Activated CD4-positive, alpha-beta T cell treated with anti-CD3 and anti-CD28 coated beads, Interleukin-2, amount 50 U/mL, for 1 hour (primary cell): Measurements from ENCODE around the gene SLC13A3.

Experiments
- DNase-seq: peaks from one replicate; pipeline ENCODE4 v3.0.0-alpha.2; 2020

Gene SLC13A3

GRCh38 chr20:46601603-46602122, 49.6 kb downstream of the SLC13A3 start:
- DNase-seq = no peak

GRCh38 chr20:46600286-46600752, 50.9 kb downstream of the SLC13A3 start:
- DNase-seq = no peak

- DNase-seq = no peak
Observed at GRCh38 chr20:46599227-46599987, 51.9 kb downstream of the SLC13A3 start.

- DNase-seq = no peak
Observed at GRCh38 chr20:46595933-46596332, 55.3 kb downstream of the SLC13A3 start.

- DNase-seq = no peak
Observed at GRCh38 chr20:46594725-46595124, 56.5 kb downstream of the SLC13A3 start.

- no peak for DNase-seq
Observed at GRCh38 chr20:46592580-46593362, 58.5 kb downstream of the SLC13A3 start.

- DNase-seq = no peak
Observed at GRCh38 chr20:46590443-46590842, 60.8 kb downstream of the SLC13A3 start.

- DNase-seq = no peak
Observed at GRCh38 chr20:46588532-46589511, 62.4 kb downstream of the SLC13A3 start.

GRCh38 chr20:46587986-46588385, 63.3 kb downstream of the SLC13A3 start:
- DNase-seq = no peak

- no peak for DNase-seq
Observed at GRCh38 chr20:46586724-46587123, 64.5 kb downstream of the SLC13A3 start.

- DNase-seq = no peak
Observed at GRCh38 chr20:46584508-46584907, 66.8 kb downstream of the SLC13A3 start.

- DNase-seq = no peak
Observed at GRCh38 chr20:46583411-46584214, 67.6 kb downstream of the SLC13A3 start.

- no peak for DNase-seq
Observed at GRCh38 chr20:46582648-46583047, 68.6 kb downstream of the SLC13A3 start.

GRCh38 chr20:46581391-46581790, 69.9 kb downstream of the SLC13A3 start:
- no peak for DNase-seq

- DNase-seq = no peak
Observed at GRCh38 chr20:46580613-46581205, 70.5 kb downstream of the SLC13A3 start.

- no peak for DNase-seq
Observed at GRCh38 chr20:46578745-46579144, 72.5 kb downstream of the SLC13A3 start.

- DNase-seq = no peak
Observed at GRCh38 chr20:46576774-46577395, 74.4 kb downstream of the SLC13A3 start.

- no peak for DNase-seq
Observed at GRCh38 chr20:46575937-46576461, 75.3 kb downstream of the SLC13A3 start.

- no peak for DNase-seq
Observed at GRCh38 chr20:46575394-46575793, 75.9 kb downstream of the SLC13A3 start.

GRCh38 chr20:46573788-46574584, 77.3 kb downstream of the SLC13A3 start:
- no peak for DNase-seq
